Measurements from ENCODE around the gene PIEZO2. TPM values are rescaled to one million over a fixed set of nuclear protein-coding genes. Genes with fewer than 3 reads are reported as not detected.

PIEZO2 gene
- total and polyA plus RNA-seq, 9 donors = 2.0 to 8.5 (median 3.2) TPM

DNA sequence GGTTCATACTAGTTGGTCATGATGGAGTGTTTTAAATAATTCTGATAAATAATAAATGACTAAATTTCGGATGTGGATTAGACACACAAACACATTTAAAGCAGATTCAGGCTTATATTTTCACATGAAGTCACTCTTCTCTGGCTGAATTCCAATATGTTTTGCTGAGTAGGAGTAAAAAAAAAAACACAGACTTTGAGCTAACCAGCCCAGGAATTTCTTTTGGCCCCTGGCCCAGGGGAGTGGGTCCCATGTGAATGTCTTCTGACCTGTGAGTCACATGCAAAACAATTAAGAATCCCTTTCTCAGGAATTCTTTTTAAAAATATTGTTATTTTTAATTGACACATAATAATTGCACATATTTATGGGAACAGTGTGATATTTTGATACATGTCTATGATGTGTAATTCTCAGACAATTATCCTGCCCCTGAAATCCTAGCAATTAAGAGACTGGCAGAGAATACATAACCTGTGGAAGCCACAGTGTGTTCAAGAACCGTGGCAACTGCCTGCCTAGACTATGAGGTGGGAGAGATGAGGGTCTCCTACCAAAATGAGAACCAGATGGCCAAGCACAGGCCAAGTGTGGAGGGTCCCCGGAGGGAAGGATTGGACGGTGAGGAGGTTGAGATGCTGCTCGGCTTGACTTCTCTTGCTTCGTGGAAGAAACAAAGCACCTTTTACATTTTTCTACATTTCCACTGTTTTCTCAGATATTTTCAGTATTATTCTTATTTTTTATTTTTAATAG lies 236.4 kb downstream of the PIEZO2 start:
- no peaks in the 10 kb centered on the region for H3K36me3 ChIP-seq
- peak in 4 of 5 donors; percentile 36 to 63 (median 48) for DNase-seq
- no peaks in the 10 kb centered on the region for H3K27me3 ChIP-seq
- WGBS, 3 donors = 30 to 38% (median 31%) methylated on average over 6 of the region's 6 CpGs
- TF ChIP-seq POLR2A (IDR thresholded peaks at IDR 0.05) = no peak
- TF ChIP-seq EP300 (IDR thresholded peaks at IDR 0.05) = no peak
- TF ChIP-seq, protein P1, sequence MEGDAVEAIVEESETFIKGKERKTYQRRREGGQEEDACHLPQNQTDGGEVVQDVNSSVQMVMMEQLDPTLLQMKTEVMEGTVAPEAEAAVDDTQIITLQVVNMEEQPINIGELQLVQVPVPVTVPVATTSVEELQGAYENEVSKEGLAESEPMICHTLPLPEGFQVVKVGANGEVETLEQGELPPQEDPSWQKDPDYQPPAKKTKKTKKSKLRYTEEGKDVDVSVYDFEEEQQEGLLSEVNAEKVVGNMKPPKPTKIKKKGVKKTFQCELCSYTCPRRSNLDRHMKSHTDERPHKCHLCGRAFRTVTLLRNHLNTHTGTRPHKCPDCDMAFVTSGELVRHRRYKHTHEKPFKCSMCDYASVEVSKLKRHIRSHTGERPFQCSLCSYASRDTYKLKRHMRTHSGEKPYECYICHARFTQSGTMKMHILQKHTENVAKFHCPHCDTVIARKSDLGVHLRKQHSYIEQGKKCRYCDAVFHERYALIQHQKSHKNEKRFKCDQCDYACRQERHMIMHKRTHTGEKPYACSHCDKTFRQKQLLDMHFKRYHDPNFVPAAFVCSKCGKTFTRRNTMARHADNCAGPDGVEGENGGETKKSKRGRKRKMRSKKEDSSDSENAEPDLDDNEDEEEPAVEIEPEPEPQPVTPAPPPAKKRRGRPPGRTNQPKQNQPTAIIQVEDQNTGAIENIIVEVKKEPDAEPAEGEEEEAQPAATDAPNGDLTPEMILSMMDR (IDR thresholded peaks at IDR 0.05) = no peak
- intact Hi-C loops (cut with DNase I) = no loop called here
- H3K27ac ChIP-seq = no peak overlapping the region
- H3K4me1 ChIP-seq (ENCODE audit: insufficient read depth) = no peaks in the 10 kb centered on the region
- no peaks in the 10 kb centered on the region for H3K9me3 ChIP-seq
- no peak overlapping the region for H3K4me3 ChIP-seq

DNA sequence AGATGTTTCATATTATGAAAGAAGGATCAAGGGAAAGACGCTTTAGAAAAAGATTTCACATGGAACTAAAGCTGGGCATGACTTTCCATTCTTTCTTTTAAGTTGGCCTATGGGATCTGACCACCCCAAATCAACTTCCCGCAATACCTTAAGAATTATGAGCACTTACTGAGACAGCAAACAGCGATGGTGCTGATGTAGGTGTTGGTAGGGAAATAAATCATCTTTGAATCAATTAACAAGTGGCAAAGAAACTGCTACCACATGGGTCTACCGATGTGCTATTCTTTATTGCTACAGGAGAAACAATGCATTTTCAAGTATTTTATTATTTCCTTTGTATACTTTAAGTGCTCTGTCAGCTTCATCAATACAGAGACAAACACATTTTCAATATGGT lies 239.6 kb downstream of the PIEZO2 start:
- H3K4me3 ChIP-seq = no peak overlapping the region
- H3K4me1 ChIP-seq (ENCODE audit: insufficient read depth) = no peaks in the 10 kb centered on the region
- H3K27me3 ChIP-seq = no peaks in the 10 kb centered on the region
- no peak overlapping the region for H3K27ac ChIP-seq
- 89 to 92% (median 91%) methylated on average over 4 of the region's 4 CpGs for WGBS, 3 donors
- H3K9me3 ChIP-seq = no peaks in the 10 kb centered on the region
- no peaks in the 10 kb centered on the region for H3K36me3 ChIP-seq
- TF ChIP-seq, protein P1 (IDR thresholded peaks at IDR 0.05) = no peak
- TF ChIP-seq POLR2A (IDR thresholded peaks at IDR 0.05) (no peak), EP300 (IDR thresholded peaks at IDR 0.05) (no peak)
- DNase-seq = no peak
- intact Hi-C loops (cut with DNase I) = no loop called here

DNA sequence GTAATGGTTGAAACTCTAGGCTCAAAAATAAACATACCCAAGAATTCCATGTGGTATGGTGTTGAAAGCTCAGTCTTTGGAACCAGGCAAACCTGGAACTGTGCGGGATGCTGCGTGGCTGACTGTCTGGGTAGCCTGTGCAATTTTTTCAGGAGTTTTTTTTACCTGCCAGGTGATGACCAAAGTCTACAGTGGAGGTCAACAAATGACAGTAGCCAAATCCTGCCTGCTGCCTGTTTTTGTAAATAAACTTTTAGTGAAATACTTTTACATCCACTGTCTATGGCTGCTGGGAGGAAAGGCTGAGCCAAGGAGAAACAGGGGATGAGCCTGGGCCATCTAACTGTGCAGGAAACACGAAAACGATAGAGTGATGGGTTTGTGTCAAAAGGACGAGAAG lies 240.6 kb downstream of the PIEZO2 start:
- no peak overlapping the region for H3K4me3 ChIP-seq
- H3K36me3 ChIP-seq = no peaks in the 10 kb centered on the region
- no peaks in the 10 kb centered on the region for H3K27me3 ChIP-seq
- no peak for TF ChIP-seq POLR2A (IDR thresholded peaks at IDR 0.05)
- TF ChIP-seq, protein P1 (IDR thresholded peaks at IDR 0.05) = no peak
- no peak for TF ChIP-seq EP300 (IDR thresholded peaks at IDR 0.05)
- intact Hi-C loops (cut with DNase I) = no loop called here
- no peak overlapping the region for H3K27ac ChIP-seq
- 83 to 94% (median 85%) methylated on average over 5 of the region's 5 CpGs for WGBS, 3 donors
- no peaks in the 10 kb centered on the region for H3K9me3 ChIP-seq
- H3K4me1 ChIP-seq (ENCODE audit: insufficient read depth) = no peaks in the 10 kb centered on the region
- DNase-seq = no peak

DNA sequence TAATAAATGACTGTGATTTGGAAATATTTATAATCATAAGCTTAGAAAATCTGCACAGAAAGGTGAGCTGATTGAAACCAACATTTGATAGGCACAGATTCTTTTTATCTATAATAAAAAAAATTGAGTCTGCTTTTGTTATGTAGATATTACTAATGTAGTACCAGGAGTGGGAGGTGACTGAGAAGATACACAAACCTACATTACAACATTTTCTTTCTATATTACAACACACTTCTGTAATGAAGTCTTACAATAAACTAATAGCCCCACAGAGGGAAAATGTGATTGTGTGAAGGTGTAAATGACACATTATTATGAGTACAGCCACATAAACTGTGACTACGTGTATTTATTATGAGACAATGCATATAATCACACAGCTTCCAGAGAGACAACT lies 241.6 kb downstream of the PIEZO2 start:
- no peak overlapping the region for H3K4me3 ChIP-seq
- no peak overlapping the region for H3K27ac ChIP-seq
- WGBS, 3 donors = 93 to 95% (median 93%) methylated on average over 1 of the region's 1 CpG
- H3K36me3 ChIP-seq = no peaks in the 10 kb centered on the region
- no peak for DNase-seq
- TF ChIP-seq, protein P1 (IDR thresholded peaks at IDR 0.05) = no peak
- TF ChIP-seq EP300 (IDR thresholded peaks at IDR 0.05) (no peak), POLR2A (IDR thresholded peaks at IDR 0.05) (no peak)
- intact Hi-C loops (cut with DNase I) = no loop called here
- H3K27me3 ChIP-seq = no peaks in the 10 kb centered on the region
- H3K4me1 ChIP-seq (ENCODE audit: insufficient read depth) = no peaks in the 10 kb centered on the region
- no peaks in the 10 kb centered on the region for H3K9me3 ChIP-seq

Measured in ovary (tissue), 9 donors.